HEK293T (cell line): ENCODE results near the gene DTNBP1.

Experiments
- FOXA1 ChIP-seq: fragments of 450-650 bp; IDR thresholded peaks from 2 replicates; pipeline ENCODE4 v1.6.1; 2016; ENCODE audit warnings: mild to moderate bottlenecking
- FOXK2 ChIP-seq: fragments of 450-650 bp; IDR thresholded peaks from 2 replicates; pipeline ENCODE4 v1.6.1; 2016; ENCODE audit warnings: mild to moderate bottlenecking
- HDGF ChIP-seq: fragments of 450-650 bp; IDR thresholded peaks from 2 replicates; pipeline ENCODE4 v1.6.1; 2017; ENCODE audit warnings: antibody characterized with exemption, borderline replicate concordance
- SP1 ChIP-seq: fragments of 450-650 bp; IDR thresholded peaks from 2 replicates; pipeline ENCODE4 v1.6.1; 2017
- TARDBP ChIP-seq: fragments of 450-650 bp; IDR thresholded peaks from 2 replicates; pipeline ENCODE4 v1.6.1; 2016

DNA sequence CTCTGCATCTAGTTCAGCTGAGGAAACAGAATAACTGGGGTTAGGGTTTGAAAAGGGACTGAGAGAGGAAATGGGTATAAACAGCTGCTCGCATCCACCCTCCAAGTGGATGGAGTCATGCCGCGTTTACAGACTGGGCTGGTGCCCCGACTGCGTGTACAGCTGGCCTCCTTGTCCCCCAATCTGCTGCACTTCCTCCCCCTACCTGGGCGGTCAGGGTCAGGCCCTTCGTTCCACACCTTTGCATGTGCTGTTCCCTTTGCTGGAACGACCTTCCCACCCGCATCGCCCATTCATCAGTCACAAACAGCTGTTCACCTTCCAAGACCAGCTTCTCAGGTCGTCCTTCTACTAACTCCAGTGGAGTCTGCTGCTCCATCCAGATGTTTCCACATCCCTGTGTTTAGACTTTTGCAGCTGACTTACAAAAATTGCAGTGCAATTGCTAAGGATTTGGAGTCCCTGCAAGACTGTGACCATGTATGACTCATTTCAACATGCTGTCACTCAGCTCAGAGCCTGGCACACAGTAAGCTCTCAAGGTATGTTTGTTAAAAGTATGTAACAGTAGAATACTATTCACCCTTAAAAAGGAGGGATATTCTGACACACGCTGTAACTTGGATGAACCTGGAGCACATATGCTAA lies 129.3 kb downstream of the DTNBP1 start:
- no peak for TF ChIP-seq SP1
- TF ChIP-seq FOXK2, result no peak
- no peak for TF ChIP-seq HDGF
- no peak for TF ChIP-seq TARDBP
- TF ChIP-seq FOXA1, result no peak
